ENCODE results near the gene MACROH2A1.
"Not testable (repeated sequence)": the region's sequence is repeated elsewhere in the genome, so short reads cannot be mapped to it uniquely, and the experiment has no call there.

The MACROH2A1 gene

GRCh38 chr5:135376961-135377624 is 21.9 kb downstream of the MACROH2A1 start:
- peak; percentile 56 for DNase-seq

GRCh38 chr5:135375040-135375793 is 23.8 kb downstream of the MACROH2A1 start:
- no peak for DNase-seq

- DNase-seq: no peak
These were observed 25.1 kb downstream of the MACROH2A1 start for GRCh38 chr5:135373736-135374515.

GRCh38 chr5:135372654-135373381 is 26.2 kb downstream of the MACROH2A1 start:
- no peak for DNase-seq

GRCh38 chr5:135371622-135372232 is 27.3 kb downstream of the MACROH2A1 start:
- DNase-seq: no peak

GRCh38 chr5:135369952-135370351 is 29.1 kb downstream of the MACROH2A1 start:
- no peak for DNase-seq

GRCh38 chr5:135367554-135367953 is 31.5 kb downstream of the MACROH2A1 start:
- no peak for DNase-seq

- no peak for DNase-seq
These were observed 32.0 kb downstream of the MACROH2A1 start for GRCh38 chr5:135367076-135367475.

- no peak for DNase-seq
These were observed 33.8 kb downstream of the MACROH2A1 start for GRCh38 chr5:135365281-135365680.

- DNase-seq: no peak
These were observed 34.4 kb downstream of the MACROH2A1 start for GRCh38 chr5:135364421-135365262.

GRCh38 chr5:135363342-135363741 is 35.7 kb downstream of the MACROH2A1 start:
- DNase-seq: not testable (repeated sequence)

- DNase-seq: no peak
These were observed 36.9 kb downstream of the MACROH2A1 start for GRCh38 chr5:135362102-135362501.

- DNase-seq: no peak
These were observed 38.5 kb downstream of the MACROH2A1 start for GRCh38 chr5:135360278-135361274.

- no peak for DNase-seq
These were observed 39.5 kb downstream of the MACROH2A1 start for GRCh38 chr5:135359374-135360165.

GRCh38 chr5:135357685-135358084 is 41.3 kb downstream of the MACROH2A1 start:
- no peak for DNase-seq

- DNase-seq: no peak
These were observed 42.3 kb downstream of the MACROH2A1 start for GRCh38 chr5:135356522-135357318.

GRCh38 chr5:135355169-135355568 is 43.9 kb downstream of the MACROH2A1 start:
- no peak for DNase-seq

- no peak for DNase-seq
These were observed 44.9 kb downstream of the MACROH2A1 start for GRCh38 chr5:135353952-135354721.
